IMR-90 (cell line): ENCODE results near the gene WIPF2.

Source experiments
- POLR2A ChIP-seq: IDR thresholded peaks from 2 replicates; pipeline ENCODE4 v1.6.1; 2012; ENCODE audit warnings: mild to moderate bottlenecking, low read depth, low read length
- TF ChIP-seq, protein P1 (sequence below): conservative IDR thresholded peaks from 2 replicates; pipeline ENCODE4 v1.5.1; 2012; ENCODE audit warnings: mild to moderate bottlenecking, low read depth, low read length, improper control_type of control experiment

DNA sequence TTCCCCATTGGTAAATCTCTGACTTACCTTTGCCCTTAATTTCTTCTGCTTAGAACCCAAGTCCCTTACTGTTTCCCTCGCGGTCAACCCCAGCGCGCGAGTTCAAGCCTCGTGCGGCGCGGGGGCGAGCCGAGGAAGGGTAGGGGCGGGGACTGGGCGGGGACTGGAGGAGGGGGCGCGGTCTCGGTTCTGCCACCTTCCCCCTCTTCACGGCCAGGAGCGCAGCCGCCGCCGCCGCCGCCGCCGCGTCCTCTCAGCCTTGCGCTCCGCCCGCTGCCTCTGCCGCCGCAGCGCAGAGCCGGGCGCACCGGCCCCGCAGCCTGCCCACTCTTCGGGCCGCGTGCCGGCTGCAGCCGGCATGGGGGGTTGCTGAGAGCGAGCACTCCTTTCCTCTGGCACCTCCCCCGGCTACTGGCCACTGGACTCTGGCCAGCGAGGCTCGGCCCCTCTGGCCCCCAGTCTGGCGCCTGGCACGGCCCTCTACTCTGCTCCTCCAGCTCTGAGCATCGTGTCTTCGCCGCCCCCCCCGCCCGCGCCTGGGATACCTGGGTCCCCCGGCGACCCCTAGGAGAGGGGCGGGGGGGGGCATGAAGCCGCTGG lies 41.7 kb upstream of the WIPF2 start, which contains the start of gene RAPGEFL1:
- TF ChIP-seq, protein P1, sequence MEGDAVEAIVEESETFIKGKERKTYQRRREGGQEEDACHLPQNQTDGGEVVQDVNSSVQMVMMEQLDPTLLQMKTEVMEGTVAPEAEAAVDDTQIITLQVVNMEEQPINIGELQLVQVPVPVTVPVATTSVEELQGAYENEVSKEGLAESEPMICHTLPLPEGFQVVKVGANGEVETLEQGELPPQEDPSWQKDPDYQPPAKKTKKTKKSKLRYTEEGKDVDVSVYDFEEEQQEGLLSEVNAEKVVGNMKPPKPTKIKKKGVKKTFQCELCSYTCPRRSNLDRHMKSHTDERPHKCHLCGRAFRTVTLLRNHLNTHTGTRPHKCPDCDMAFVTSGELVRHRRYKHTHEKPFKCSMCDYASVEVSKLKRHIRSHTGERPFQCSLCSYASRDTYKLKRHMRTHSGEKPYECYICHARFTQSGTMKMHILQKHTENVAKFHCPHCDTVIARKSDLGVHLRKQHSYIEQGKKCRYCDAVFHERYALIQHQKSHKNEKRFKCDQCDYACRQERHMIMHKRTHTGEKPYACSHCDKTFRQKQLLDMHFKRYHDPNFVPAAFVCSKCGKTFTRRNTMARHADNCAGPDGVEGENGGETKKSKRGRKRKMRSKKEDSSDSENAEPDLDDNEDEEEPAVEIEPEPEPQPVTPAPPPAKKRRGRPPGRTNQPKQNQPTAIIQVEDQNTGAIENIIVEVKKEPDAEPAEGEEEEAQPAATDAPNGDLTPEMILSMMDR, result no peak
- TF ChIP-seq POLR2A, result no peak
